Keratinocyte (primary cell): ENCODE results near the gene ABTB1. TPM values are rescaled to one million over a fixed set of nuclear protein-coding genes. Genes with fewer than 3 reads are reported as not detected.

Source experiments
- DNase-seq: peaks from one replicate; pipeline ENCODE4 v3.0.0-alpha.2; 2011; ENCODE audit warnings: low read depth, missing footprints, low spot score
- FAIRE-seq: peaks from 2 replicates; lab custom pipeline; 2011; peaks lifted over from hg19 to GRCh38; lab: Jason Lieb, UNC
- H2AFZ ChIP-seq: 2 replicates; pipeline ENCODE4 v1.6.0; 2012; ENCODE audit warnings: low read length, control low read depth, inconsistent platforms; ENCODE audit not compliant: control insufficient read depth
- H3K27ac ChIP-seq: 2 replicates; pipeline ENCODE4 v1.5.1; 2011; ENCODE audit warnings: low read length; ENCODE audit not compliant: control insufficient read depth, insufficient read depth
- H3K27me3 ChIP-seq: 3 replicates; pipeline ENCODE4 v1.6.0; 2011; ENCODE audit warnings: low read length; ENCODE audit not compliant: control insufficient read depth, insufficient read depth; ENCODE audit errors: extremely low read depth
- H3K36me3 ChIP-seq, 2 experiments: 2 replicates in 1 of 2; 3 replicates in 1 of 2; pipeline ENCODE4 v1.5.1; 2011; ENCODE audit warnings: low read length in 2 of 2, mild to moderate bottlenecking in 1 of 2; ENCODE audit not compliant: control insufficient read depth in 2 of 2, insufficient read depth in 2 of 2; ENCODE audit errors: extremely low read depth in 1 of 2
- H3K4me1 ChIP-seq: 3 replicates; pipeline ENCODE4 v1.5.1; 2011; ENCODE audit warnings: low read length; ENCODE audit not compliant: control insufficient read depth, insufficient read depth; ENCODE audit errors: extremely low read depth
- H3K4me2 ChIP-seq: 3 replicates; pipeline ENCODE4 v1.6.0; 2011; ENCODE audit warnings: low read depth, low read length; ENCODE audit not compliant: control insufficient read depth, insufficient read depth; ENCODE audit errors: extremely low read depth
- H3K4me3 ChIP-seq, 3 experiments: fragments of 200-600 bp in 1 of 3; sonication (generic) in 1 of 3; 2 replicates in 2 of 3; 3 replicates in 1 of 3; pipeline ENCODE4 v1.5.1; 2011 to 2016; ENCODE audit warnings: low read length in 3 of 3, mild to moderate bottlenecking in 3 of 3, control low read depth in 2 of 3, inconsistent platforms in 1 of 3, low read depth in 1 of 3, mixed read lengths in 1 of 3, mixed run types in 1 of 3, moderate library complexity in 1 of 3; ENCODE audit not compliant: control insufficient read depth in 2 of 3, insufficient read depth in 2 of 3; ENCODE audit errors: extremely low read depth in 1 of 3
- H3K79me2 ChIP-seq: 2 replicates; pipeline ENCODE4 v1.6.0; 2012; ENCODE audit warnings: low read length; ENCODE audit not compliant: control insufficient read depth, insufficient read depth
- H3K9ac ChIP-seq: 3 replicates; pipeline ENCODE4 v1.6.0; 2011; ENCODE audit warnings: low read length; ENCODE audit not compliant: control insufficient read depth, insufficient read depth; ENCODE audit errors: extremely low read depth
- H3K9me1 ChIP-seq: 3 replicates; pipeline ENCODE4 v1.6.0; 2011; ENCODE audit warnings: low read length; ENCODE audit not compliant: control insufficient read depth, insufficient read depth; ENCODE audit errors: extremely low read depth
- H3K9me3 ChIP-seq: 2 replicates; pipeline ENCODE4 v1.5.1; 2012; ENCODE audit warnings: low read depth, low read length; ENCODE audit not compliant: control insufficient read depth
- H4K20me1 ChIP-seq: 3 replicates; pipeline ENCODE4 v1.6.0; 2011; ENCODE audit warnings: low read length; ENCODE audit not compliant: control insufficient read depth, insufficient read depth; ENCODE audit errors: extremely low read depth
- EZH2 ChIP-seq: IDR thresholded peaks from one replicate; pipeline ENCODE4 v1.6.1; 2012; ENCODE audit warnings: inconsistent platforms, mild to moderate bottlenecking, low read length, moderate library complexity
- dilution Hi-C: fragments of 300-500 bp; cut with MboI; formaldehyde crosslinking; loops from one replicate; pipeline ENCODE4 v1.7.0; 2020; ENCODE audit warnings: low sequenced_read_pairs; ENCODE audit not compliant: extremely low pct_ligation_motif_present
- polyA plus RNA-seq, 5 experiments: library from polyadenylated mRNA; depleted of rRNA in 3 of 5; stranded (reverse) in 3 of 5; stranded (forward) in 1 of 5; unstranded in 1 of 5; fragments of >200 nt; gene quantifications; 1 replicate in 1 of 5; 2 replicates in 3 of 5; 3 replicates in 1 of 5; pipeline versions ENCODE4 v1.2.1 to v1.2.3, GENCODE V29; 2011 to 2012; ENCODE audit warnings: missing spikeins in 2 of 5, low read depth in 1 of 5, low replicate concordance in 1 of 5
- TF ChIP-seq, protein P1 (sequence below), 3 experiments: IDR thresholded peaks in 1 of 3; conservative IDR thresholded peaks in 1 of 3; optimal IDR thresholded peaks in 1 of 3; 2 replicates in 2 of 3; 3 replicates in 1 of 3; pipeline versions ENCODE3 to v1.5.1; 2011; ENCODE audit warnings: low read length in 3 of 3, mild to moderate bottlenecking in 3 of 3, moderate library complexity in 2 of 3, control low read depth in 1 of 3, inconsistent platforms in 1 of 3; ENCODE audit not compliant: insufficient read depth in 2 of 3; ENCODE audit errors: extremely low read depth in 1 of 3

The ABTB1 gene
- polyA plus RNA-seq, 1 donor (not counting 4 experiments of a cell fraction or from before 2014, with no cell fraction given): 11.6 TPM

DNA sequence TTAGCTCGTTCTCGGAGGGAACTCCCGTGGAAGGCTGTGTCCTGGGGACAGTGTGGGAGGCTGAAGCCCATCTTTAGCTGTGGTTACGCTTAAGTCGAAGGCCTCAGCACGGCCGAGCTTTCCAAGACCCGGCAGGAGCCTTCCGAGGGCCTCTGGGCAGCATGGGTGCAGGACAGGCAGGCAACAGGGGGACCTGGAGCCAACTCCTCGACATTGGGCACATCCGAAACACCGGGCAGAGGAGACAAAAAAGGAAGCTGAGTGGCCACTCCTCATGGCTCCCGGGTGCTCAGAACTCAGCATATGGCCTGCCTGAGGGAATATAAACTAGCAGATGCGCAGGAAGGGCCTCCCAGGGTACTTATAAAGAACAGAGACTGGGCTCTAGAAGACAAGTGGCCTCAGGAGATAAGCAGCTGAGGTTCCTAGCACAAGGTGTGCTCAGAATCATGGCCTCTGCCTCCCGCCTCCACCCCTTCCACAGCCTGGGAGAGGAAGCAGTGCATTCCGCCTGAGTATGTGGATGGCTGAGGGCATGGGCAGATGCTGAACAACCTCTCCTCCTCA, 34.1 kb downstream of the ABTB1 start:
- H3K27me3 ChIP-seq: no peaks in the 10 kb centered on the region
- no peak overlapping the region for H2AFZ ChIP-seq
- H3K4me2 ChIP-seq: no peak overlapping the region
- DNase-seq (no peak), FAIRE-seq (no peak)
- H3K79me2 ChIP-seq: no peaks in the 10 kb centered on the region
- dilution Hi-C loops: no loop called here
- no peak overlapping the region for H3K27ac ChIP-seq
- no peak overlapping the region for H3K4me3 ChIP-seq
- H4K20me1 ChIP-seq: no peaks in the 10 kb centered on the region
- H3K4me1 ChIP-seq: peaks cover 13% of the 10 kb centered on the region
- H3K36me3 ChIP-seq: peaks cover 6 to 8% of the 10 kb centered on the region in 2 experiments
- H3K9me3 ChIP-seq: no peaks in the 10 kb centered on the region
- H3K9me1 ChIP-seq: no peaks in the 10 kb centered on the region
- TF ChIP-seq, protein P1, sequence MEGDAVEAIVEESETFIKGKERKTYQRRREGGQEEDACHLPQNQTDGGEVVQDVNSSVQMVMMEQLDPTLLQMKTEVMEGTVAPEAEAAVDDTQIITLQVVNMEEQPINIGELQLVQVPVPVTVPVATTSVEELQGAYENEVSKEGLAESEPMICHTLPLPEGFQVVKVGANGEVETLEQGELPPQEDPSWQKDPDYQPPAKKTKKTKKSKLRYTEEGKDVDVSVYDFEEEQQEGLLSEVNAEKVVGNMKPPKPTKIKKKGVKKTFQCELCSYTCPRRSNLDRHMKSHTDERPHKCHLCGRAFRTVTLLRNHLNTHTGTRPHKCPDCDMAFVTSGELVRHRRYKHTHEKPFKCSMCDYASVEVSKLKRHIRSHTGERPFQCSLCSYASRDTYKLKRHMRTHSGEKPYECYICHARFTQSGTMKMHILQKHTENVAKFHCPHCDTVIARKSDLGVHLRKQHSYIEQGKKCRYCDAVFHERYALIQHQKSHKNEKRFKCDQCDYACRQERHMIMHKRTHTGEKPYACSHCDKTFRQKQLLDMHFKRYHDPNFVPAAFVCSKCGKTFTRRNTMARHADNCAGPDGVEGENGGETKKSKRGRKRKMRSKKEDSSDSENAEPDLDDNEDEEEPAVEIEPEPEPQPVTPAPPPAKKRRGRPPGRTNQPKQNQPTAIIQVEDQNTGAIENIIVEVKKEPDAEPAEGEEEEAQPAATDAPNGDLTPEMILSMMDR (optimal IDR thresholded peaks at IDR 0.05 in 1 of 3, IDR thresholded peaks at IDR 0.05 in 1 of 3, conservative IDR thresholded peaks at IDR 0.05 in 1 of 3; ENCODE audit: extremely low read depth in 1 of 3, insufficient read depth in 2 of 3, low read length in 3 of 3): no peak
- TF ChIP-seq EZH2: no peak
- H3K9ac ChIP-seq: no peak overlapping the region

DNA sequence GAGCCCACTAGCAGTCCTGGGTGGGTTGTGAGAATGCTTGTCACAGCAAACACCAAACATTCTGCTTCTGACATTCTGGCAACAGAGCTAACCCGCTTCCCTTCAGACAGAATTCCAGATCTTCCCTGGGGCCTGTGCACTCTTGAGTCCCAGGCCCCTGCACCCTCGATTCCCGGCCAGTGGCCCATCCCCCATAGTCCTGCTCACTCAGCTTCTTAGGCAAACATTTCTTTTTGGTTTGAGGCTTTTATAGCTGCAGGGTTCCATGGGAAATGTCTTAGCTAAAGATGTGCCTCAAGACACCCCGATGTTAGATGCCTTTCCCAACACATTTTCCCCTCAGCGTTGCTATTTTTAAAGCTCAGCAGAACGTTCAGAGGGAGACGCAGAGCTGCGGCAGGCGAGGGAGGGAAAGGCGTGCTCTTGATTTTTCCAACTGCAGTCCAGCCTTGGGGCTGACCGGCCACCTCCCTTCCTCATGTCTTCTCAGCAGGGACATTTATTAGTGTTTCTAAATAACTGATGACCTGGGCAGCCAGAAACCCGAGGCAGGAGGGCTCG, 35.2 kb downstream of the ABTB1 start:
- no peak for DNase-seq

More for the DNA sequence above, 35.2 kb downstream of the ABTB1 start:
- FAIRE-seq: no peak
- Histone ChIP-seq H2AFZ (no peak overlapping the region), H3K9me1 (no peaks in the 10 kb centered on the region), H3K4me2 (no peak overlapping the region), H3K4me1 (peaks cover 13% of the 10 kb centered on the region), H4K20me1 (no peaks in the 10 kb centered on the region), H3K4me3 (no peak overlapping the region), H3K36me3 (peaks cover 6 to 8% of the 10 kb centered on the region in 2 experiments), H3K27ac (no peak overlapping the region), H3K27me3 (no peaks in the 10 kb centered on the region), H3K9ac (no peak overlapping the region), H3K9me3 (no peaks in the 10 kb centered on the region), H3K79me2 (no peaks in the 10 kb centered on the region)
- dilution Hi-C loops: no loop called here
- no peak for TF ChIP-seq EZH2
- TF ChIP-seq, protein P1 (optimal IDR thresholded peaks at IDR 0.05 in 1 of 3, IDR thresholded peaks at IDR 0.05 in 1 of 3, conservative IDR thresholded peaks at IDR 0.05 in 1 of 3; ENCODE audit: extremely low read depth in 1 of 3, insufficient read depth in 2 of 3, low read length in 3 of 3): no peak
